Measurements from ENCODE around the gene CAMK4.

The CAMK4 gene

DNA sequence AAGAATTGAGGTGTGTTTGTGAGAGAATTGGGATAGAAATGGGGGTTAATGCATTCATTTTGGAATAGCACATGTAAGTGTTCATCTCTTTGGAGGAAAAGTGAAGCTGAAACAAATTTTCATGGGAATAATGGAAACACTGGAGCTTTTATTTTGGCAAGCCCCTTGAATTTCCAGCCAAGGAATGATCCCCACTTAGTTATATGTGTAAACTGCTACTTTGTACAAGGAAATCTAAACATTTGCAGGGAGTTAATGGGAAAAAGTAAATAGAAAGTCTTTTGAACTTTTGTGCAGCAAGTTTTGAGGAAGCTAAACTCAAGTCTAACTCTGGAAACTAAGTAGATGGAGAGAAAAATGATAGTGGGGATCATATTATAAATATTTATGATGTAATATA lies 44.1 kb downstream of the CAMK4 start:
- no peaks in the 10 kb centered on the region for H3K27me3 ChIP-seq (ENCODE audit: control insufficient read depth in 5 of 5, insufficient read depth in 4 of 5, low read length in 5 of 5)
- H3K4me1 ChIP-seq (ENCODE audit: control insufficient read depth in 5 of 5, insufficient read depth in 5 of 5, low read length in 5 of 5): no peaks in the 10 kb centered on the region
- no peak overlapping the region for H3K4me3 ChIP-seq (ENCODE audit: low read depth in 1 of 5, low read length in 5 of 5)
- no peak overlapping the region for H3K9ac ChIP-seq (ENCODE audit: low read length in 5 of 5)
- H3K27ac ChIP-seq (ENCODE audit: low read depth, low read length): no peak overlapping the region
- no peaks in the 10 kb centered on the region for H3K9me3 ChIP-seq (ENCODE audit: control insufficient read depth in 5 of 5, low read length in 5 of 5)
- H3K36me3 ChIP-seq (ENCODE audit: control insufficient read depth in 5 of 5, insufficient read depth in 5 of 5, low read length in 5 of 5): no peaks in the 10 kb centered on the region

- no peak overlapping the region for H3K27ac ChIP-seq (ENCODE audit: low read depth, low read length)
- no peaks in the 10 kb centered on the region for H3K27me3 ChIP-seq (ENCODE audit: control insufficient read depth in 5 of 5, insufficient read depth in 4 of 5, low read length in 5 of 5)
- H3K4me3 ChIP-seq (ENCODE audit: low read depth in 1 of 5, low read length in 5 of 5): no peak overlapping the region
- H3K9ac ChIP-seq (ENCODE audit: low read length in 5 of 5): no peak overlapping the region
- no peaks in the 10 kb centered on the region for H3K4me1 ChIP-seq (ENCODE audit: control insufficient read depth in 5 of 5, insufficient read depth in 5 of 5, low read length in 5 of 5)
- no peaks in the 10 kb centered on the region for H3K36me3 ChIP-seq (ENCODE audit: control insufficient read depth in 5 of 5, insufficient read depth in 5 of 5, low read length in 5 of 5)
- no peaks in the 10 kb centered on the region for H3K9me3 ChIP-seq (ENCODE audit: control insufficient read depth in 5 of 5, low read length in 5 of 5)
These were observed 47.7 kb downstream of the CAMK4 start for GRCh38 chr5:111271885-111272284.

DNA sequence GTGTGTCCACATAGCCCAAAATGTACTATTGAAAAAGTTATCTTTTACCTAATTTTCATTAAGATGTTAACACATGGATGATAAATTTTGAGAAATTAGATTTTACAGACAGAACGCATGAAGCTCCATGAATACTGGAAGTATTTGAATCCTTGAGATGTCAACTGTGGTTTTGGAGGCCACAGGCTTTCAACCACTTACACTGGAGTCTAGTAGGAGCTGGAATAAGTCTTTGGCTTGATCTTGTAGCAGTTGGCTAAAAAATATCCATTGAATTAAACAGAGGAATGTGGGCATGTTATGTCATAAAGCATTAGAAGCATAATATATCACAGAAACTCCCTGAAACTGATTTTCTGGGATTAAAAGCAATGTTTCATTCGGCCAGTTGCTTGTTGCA lies 52.9 kb downstream of the CAMK4 start:
- H3K9ac ChIP-seq (ENCODE audit: low read length in 5 of 5): no peak overlapping the region
- no peaks in the 10 kb centered on the region for H3K36me3 ChIP-seq (ENCODE audit: control insufficient read depth in 5 of 5, insufficient read depth in 5 of 5, low read length in 5 of 5)
- H3K4me1 ChIP-seq (ENCODE audit: control insufficient read depth in 5 of 5, insufficient read depth in 5 of 5, low read length in 5 of 5): no peaks in the 10 kb centered on the region
- no peak overlapping the region for H3K4me3 ChIP-seq (ENCODE audit: low read depth in 1 of 5, low read length in 5 of 5)
- no peaks in the 10 kb centered on the region for H3K9me3 ChIP-seq (ENCODE audit: control insufficient read depth in 5 of 5, low read length in 5 of 5)
- H3K27ac ChIP-seq (ENCODE audit: low read depth, low read length): no peak overlapping the region
- no peaks in the 10 kb centered on the region for H3K27me3 ChIP-seq (ENCODE audit: control insufficient read depth in 5 of 5, insufficient read depth in 4 of 5, low read length in 5 of 5)

DNA sequence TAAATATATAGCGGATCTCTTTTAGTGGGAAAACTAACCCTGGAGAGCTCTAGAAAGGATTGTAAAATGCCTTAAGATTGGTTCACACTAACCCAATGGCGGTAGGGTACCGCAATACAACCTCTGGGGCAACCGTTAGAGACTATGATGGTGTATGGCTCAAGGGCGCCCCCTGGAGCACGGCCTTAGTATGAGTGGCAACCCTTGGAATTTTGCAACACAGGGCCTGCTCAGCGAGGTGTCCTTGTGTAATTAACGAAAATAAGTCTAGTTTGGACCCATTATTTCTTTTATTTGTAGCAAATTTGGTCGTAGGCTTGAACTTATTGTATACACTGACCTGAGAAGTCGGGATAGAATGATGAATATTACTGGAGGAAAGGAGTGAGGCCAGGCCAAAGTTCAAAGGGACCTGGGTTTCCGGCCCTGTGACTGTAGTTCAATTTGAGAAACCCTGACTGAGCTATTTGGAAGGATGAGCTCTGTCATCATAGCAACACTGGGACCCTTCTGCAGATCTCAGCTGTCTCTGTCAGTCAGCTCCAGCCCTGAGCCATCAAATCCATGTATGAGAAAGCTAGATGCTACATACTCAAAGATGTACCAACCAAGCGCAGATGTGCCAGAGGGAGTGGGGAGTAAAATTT lies 54.8 kb downstream of the CAMK4 start:
- no peaks in the 10 kb centered on the region for H3K27me3 ChIP-seq (ENCODE audit: control insufficient read depth in 5 of 5, insufficient read depth in 4 of 5, low read length in 5 of 5)
- no peaks in the 10 kb centered on the region for H3K9me3 ChIP-seq (ENCODE audit: control insufficient read depth in 5 of 5, low read length in 5 of 5)
- H3K9ac ChIP-seq (ENCODE audit: low read length in 5 of 5): no peak overlapping the region
- H3K27ac ChIP-seq (ENCODE audit: low read depth, low read length): no peak overlapping the region
- no peaks in the 10 kb centered on the region for H3K4me1 ChIP-seq (ENCODE audit: control insufficient read depth in 5 of 5, insufficient read depth in 5 of 5, low read length in 5 of 5)
- H3K4me3 ChIP-seq (ENCODE audit: low read depth in 1 of 5, low read length in 5 of 5): no peak overlapping the region
- no peaks in the 10 kb centered on the region for H3K36me3 ChIP-seq (ENCODE audit: control insufficient read depth in 5 of 5, insufficient read depth in 5 of 5, low read length in 5 of 5)

DNA sequence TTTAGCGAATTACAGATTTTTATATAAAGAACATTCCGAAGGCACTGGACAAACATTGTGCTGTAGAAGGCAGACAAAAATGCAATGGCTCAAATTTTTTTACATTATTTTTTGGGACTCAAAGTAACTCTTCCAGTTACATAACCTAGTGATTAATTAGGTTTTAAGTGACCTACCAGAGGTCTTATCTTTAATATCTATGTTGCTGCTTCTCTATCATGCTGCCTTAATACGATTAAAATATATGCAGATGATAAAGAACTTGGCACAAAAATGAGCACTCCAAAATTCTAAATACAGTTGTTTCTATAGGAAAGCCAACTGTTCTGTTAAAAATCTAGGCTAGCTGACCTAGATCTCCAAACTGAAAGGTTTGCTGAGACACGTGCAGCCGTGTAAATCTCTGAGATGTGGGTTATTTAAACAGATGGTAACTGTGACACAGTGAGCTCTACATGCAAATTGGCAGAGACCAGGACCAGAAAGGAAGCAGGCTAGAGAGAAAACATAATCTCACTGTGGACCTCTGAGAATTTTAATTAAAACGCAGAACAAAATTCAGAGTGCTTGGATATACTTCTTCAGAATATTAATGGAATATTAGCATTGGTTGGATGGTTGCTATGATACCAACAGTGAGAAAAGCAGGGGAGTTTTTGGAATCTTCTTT lies 56.2 kb downstream of the CAMK4 start:
- Histone ChIP-seq H3K9ac (ENCODE audit: low read length in 5 of 5) (no peak overlapping the region), H3K27me3 (ENCODE audit: control insufficient read depth in 5 of 5, insufficient read depth in 4 of 5, low read length in 5 of 5) (no peaks in the 10 kb centered on the region), H3K9me3 (ENCODE audit: control insufficient read depth in 5 of 5, low read length in 5 of 5) (no peaks in the 10 kb centered on the region), H3K36me3 (ENCODE audit: control insufficient read depth in 5 of 5, insufficient read depth in 5 of 5, low read length in 5 of 5) (no peaks in the 10 kb centered on the region), H3K27ac (ENCODE audit: low read depth, low read length) (no peak overlapping the region), H3K4me1 (ENCODE audit: control insufficient read depth in 5 of 5, insufficient read depth in 5 of 5, low read length in 5 of 5) (no peaks in the 10 kb centered on the region), H3K4me3 (ENCODE audit: low read depth in 1 of 5, low read length in 5 of 5) (no peak overlapping the region)

DNA sequence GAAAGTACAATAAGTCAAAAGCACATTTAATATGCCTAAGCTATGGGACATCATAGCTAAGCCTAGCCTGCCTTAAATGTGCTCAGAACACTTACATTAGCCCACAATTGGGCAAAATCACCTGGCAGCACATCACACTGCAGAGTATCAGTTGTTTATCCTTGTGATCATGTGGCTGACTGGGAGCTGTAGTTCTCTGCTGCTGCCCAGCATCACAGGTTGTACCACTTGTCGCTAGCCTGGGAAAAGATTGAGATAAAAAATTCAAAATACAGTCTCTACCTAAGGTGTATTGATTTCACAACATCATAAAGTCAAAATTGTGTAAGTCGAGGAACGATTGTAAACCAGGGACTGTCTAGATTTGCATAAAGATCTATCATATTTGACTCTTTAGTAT lies 58.6 kb downstream of the CAMK4 start:
- H3K4me3 ChIP-seq (ENCODE audit: low read depth in 1 of 5, low read length in 5 of 5): no peak overlapping the region
- no peaks in the 10 kb centered on the region for H3K27me3 ChIP-seq (ENCODE audit: control insufficient read depth in 5 of 5, insufficient read depth in 4 of 5, low read length in 5 of 5)
- H3K9me3 ChIP-seq (ENCODE audit: control insufficient read depth in 5 of 5, low read length in 5 of 5): no peaks in the 10 kb centered on the region

DNA sequence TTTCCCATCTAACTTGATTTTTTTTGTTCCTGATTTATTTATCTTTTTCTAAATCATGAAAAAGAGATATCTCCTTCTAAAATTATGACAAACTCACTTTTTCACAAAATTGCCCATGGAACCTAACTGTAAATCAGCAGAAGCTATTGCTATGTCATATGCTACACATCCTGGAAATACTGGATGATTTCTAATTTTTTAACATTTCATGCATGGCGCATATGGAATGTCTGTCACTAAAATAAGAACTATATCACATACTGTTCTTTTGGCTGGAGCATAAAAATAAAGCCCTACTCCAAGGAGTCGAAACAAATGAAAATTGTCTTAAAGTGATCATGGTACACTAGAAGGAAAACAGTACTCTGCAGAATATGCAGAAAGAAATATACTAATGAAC lies 60.6 kb downstream of the CAMK4 start:
- H3K4me3 ChIP-seq (ENCODE audit: low read depth in 1 of 5, low read length in 5 of 5): no peak overlapping the region
- no peaks in the 10 kb centered on the region for H3K4me1 ChIP-seq (ENCODE audit: control insufficient read depth in 5 of 5, insufficient read depth in 5 of 5, low read length in 5 of 5)
- no peak overlapping the region for H3K9ac ChIP-seq (ENCODE audit: low read length in 5 of 5)
- no peak overlapping the region for H3K27ac ChIP-seq (ENCODE audit: low read depth, low read length)
- H3K9me3 ChIP-seq (ENCODE audit: control insufficient read depth in 5 of 5, low read length in 5 of 5): no peaks in the 10 kb centered on the region
- no peaks in the 10 kb centered on the region for H3K27me3 ChIP-seq (ENCODE audit: control insufficient read depth in 5 of 5, insufficient read depth in 4 of 5, low read length in 5 of 5)
- H3K36me3 ChIP-seq (ENCODE audit: control insufficient read depth in 5 of 5, insufficient read depth in 5 of 5, low read length in 5 of 5): no peaks in the 10 kb centered on the region

More for the DNA sequence above, 58.6 kb downstream of the CAMK4 start:
- Histone ChIP-seq H3K36me3 (ENCODE audit: control insufficient read depth in 5 of 5, insufficient read depth in 5 of 5, low read length in 5 of 5) (no peaks in the 10 kb centered on the region), H3K27ac (ENCODE audit: low read depth, low read length) (no peak overlapping the region), H3K9ac (ENCODE audit: low read length in 5 of 5) (no peak overlapping the region), H3K4me1 (ENCODE audit: control insufficient read depth in 5 of 5, insufficient read depth in 5 of 5, low read length in 5 of 5) (no peaks in the 10 kb centered on the region)

GRCh38 chr5:111294551-111294950 lies 70.4 kb downstream of the CAMK4 start:
- Histone ChIP-seq H3K9ac (ENCODE audit: low read length in 5 of 5) (no peak overlapping the region), H3K27me3 (ENCODE audit: control insufficient read depth in 5 of 5, insufficient read depth in 4 of 5, low read length in 5 of 5) (no peaks in the 10 kb centered on the region), H3K4me3 (ENCODE audit: low read depth in 1 of 5, low read length in 5 of 5) (no peak overlapping the region), H3K36me3 (ENCODE audit: control insufficient read depth in 5 of 5, insufficient read depth in 5 of 5, low read length in 5 of 5) (no peaks in the 10 kb centered on the region), H3K4me1 (ENCODE audit: control insufficient read depth in 5 of 5, insufficient read depth in 5 of 5, low read length in 5 of 5) (no peaks in the 10 kb centered on the region), H3K9me3 (ENCODE audit: control insufficient read depth in 5 of 5, low read length in 5 of 5) (no peaks in the 10 kb centered on the region), H3K27ac (ENCODE audit: low read depth, low read length) (no peak overlapping the region)

DNA sequence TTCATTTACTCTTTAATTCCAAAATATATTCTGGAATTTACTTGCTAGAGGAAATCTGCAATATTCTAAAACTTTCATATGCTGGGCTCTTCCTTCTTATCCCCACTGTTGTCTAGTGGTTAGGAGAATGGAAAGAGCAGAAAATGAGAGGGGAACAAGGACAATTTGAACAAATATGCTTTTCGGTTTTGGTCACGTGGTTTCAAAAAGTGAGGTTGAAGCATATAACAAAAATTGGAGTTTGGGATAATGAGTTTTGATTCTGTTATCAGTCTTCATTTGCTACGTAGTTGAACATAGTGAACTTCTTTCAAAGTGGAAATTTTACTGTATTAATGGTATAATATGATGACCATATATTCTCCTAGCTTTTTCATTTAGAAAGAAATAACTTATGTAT lies 71.5 kb downstream of the CAMK4 start:
- H3K27ac ChIP-seq (ENCODE audit: low read depth, low read length): no peak overlapping the region

GRCh38 chr5:111296570-111296969 lies 72.4 kb downstream of the CAMK4 start:
- Histone ChIP-seq H3K27me3 (ENCODE audit: control insufficient read depth in 5 of 5, insufficient read depth in 4 of 5, low read length in 5 of 5) (no peaks in the 10 kb centered on the region), H3K9me3 (ENCODE audit: control insufficient read depth in 5 of 5, low read length in 5 of 5) (no peaks in the 10 kb centered on the region), H3K27ac (ENCODE audit: low read depth, low read length) (no peak overlapping the region), H3K36me3 (ENCODE audit: control insufficient read depth in 5 of 5, insufficient read depth in 5 of 5, low read length in 5 of 5) (no peaks in the 10 kb centered on the region), H3K4me1 (ENCODE audit: control insufficient read depth in 5 of 5, insufficient read depth in 5 of 5, low read length in 5 of 5) (no peaks in the 10 kb centered on the region), H3K4me3 (ENCODE audit: low read depth in 1 of 5, low read length in 5 of 5) (no peak overlapping the region), H3K9ac (ENCODE audit: low read length in 5 of 5) (no peak overlapping the region)

More for the DNA sequence above, 71.5 kb downstream of the CAMK4 start:
- Histone ChIP-seq H3K4me3 (ENCODE audit: low read depth in 1 of 5, low read length in 5 of 5) (no peak overlapping the region), H3K27me3 (ENCODE audit: control insufficient read depth in 5 of 5, insufficient read depth in 4 of 5, low read length in 5 of 5) (no peaks in the 10 kb centered on the region), H3K9ac (ENCODE audit: low read length in 5 of 5) (no peak overlapping the region), H3K9me3 (ENCODE audit: control insufficient read depth in 5 of 5, low read length in 5 of 5) (no peaks in the 10 kb centered on the region), H3K36me3 (ENCODE audit: control insufficient read depth in 5 of 5, insufficient read depth in 5 of 5, low read length in 5 of 5) (no peaks in the 10 kb centered on the region), H3K4me1 (ENCODE audit: control insufficient read depth in 5 of 5, insufficient read depth in 5 of 5, low read length in 5 of 5) (no peaks in the 10 kb centered on the region)
